HEK293T (cell line): ENCODE measurements around the gene NCMAP.
"Not testable (repeated sequence)": the region's sequence is repeated elsewhere in the genome, so short reads cannot be mapped to it uniquely, and the experiment has no call there.

Experiments used
- CTCF ChIA-PET: fragments of 350-600 bp; formaldehyde crosslinking; extraction: SDS; loops from one replicate; lab custom pipeline; 2021; ENCODE audit warnings: antibody characterized with exemption, inconsistent platforms; lab: Yijun Ruan, JAX
- POLR2A ChIA-PET: fragments of 350-600 bp; formaldehyde crosslinking; extraction: SDS; loops from one replicate; lab custom pipeline; 2020; ENCODE audit warnings: antibody characterized with exemption, inconsistent platforms; lab: Yijun Ruan, JAX
- DNase-seq: peaks from one replicate; pipeline ENCODE4 v3.0.0; 2012; ENCODE audit warnings: mixed read lengths; ENCODE audit errors: extremely low spot score
- ARNT ChIP-seq: fragments of 450-650 bp; IDR thresholded peaks from 2 replicates; pipeline ENCODE4 v1.6.1; 2017; ENCODE audit warnings: mild to moderate bottlenecking
- BHLHE40 ChIP-seq: fragments of 450-650 bp; IDR thresholded peaks from 2 replicates; pipeline ENCODE4 v1.6.1; 2016; ENCODE audit warnings: mild to moderate bottlenecking, moderate library complexity, borderline replicate concordance
- CTBP1 ChIP-seq: fragments of 450-650 bp; IDR thresholded peaks from 2 replicates; pipeline ENCODE4 v1.6.1; 2016; ENCODE audit warnings: borderline replicate concordance
- ELF4 ChIP-seq: fragments of 450-650 bp; IDR thresholded peaks from 2 replicates; pipeline ENCODE4 v1.6.1; 2017; ENCODE audit warnings: antibody characterized with exemption
- FOXA1 ChIP-seq: fragments of 450-650 bp; IDR thresholded peaks from 2 replicates; pipeline ENCODE4 v1.6.1; 2016; ENCODE audit warnings: mild to moderate bottlenecking
- FOXK2 ChIP-seq: fragments of 450-650 bp; IDR thresholded peaks from 2 replicates; pipeline ENCODE4 v1.6.1; 2016; ENCODE audit warnings: mild to moderate bottlenecking
- FOXM1 ChIP-seq: fragments of 450-650 bp; IDR thresholded peaks from 2 replicates; pipeline ENCODE4 v1.6.1; 2017; ENCODE audit warnings: mild to moderate bottlenecking, borderline replicate concordance
- HDGF ChIP-seq: fragments of 450-650 bp; IDR thresholded peaks from 2 replicates; pipeline ENCODE4 v1.6.1; 2017; ENCODE audit warnings: antibody characterized with exemption, borderline replicate concordance
- L3MBTL2 ChIP-seq: fragments of 450-650 bp; conservative IDR thresholded peaks from 2 replicates; pipeline ENCODE4 v1.6.1; 2016; ENCODE audit warnings: mild to moderate bottlenecking
- LEF1 ChIP-seq: fragments of 450-650 bp; IDR thresholded peaks from 2 replicates; pipeline ENCODE4 v1.6.1; 2017; ENCODE audit warnings: mild to moderate bottlenecking, borderline replicate concordance
- NFRKB ChIP-seq: fragments of 450-650 bp; IDR thresholded peaks from 2 replicates; pipeline ENCODE4 v1.6.1; 2016; ENCODE audit warnings: mild to moderate bottlenecking, moderate library complexity
- SP1 ChIP-seq: fragments of 450-650 bp; IDR thresholded peaks from 2 replicates; pipeline ENCODE4 v1.6.1; 2017
- SUZ12 ChIP-seq: fragments of 450-650 bp; IDR thresholded peaks from 2 replicates; pipeline ENCODE4 v1.6.1; 2016; ENCODE audit warnings: mild to moderate bottlenecking
- TARDBP ChIP-seq: fragments of 450-650 bp; IDR thresholded peaks from 2 replicates; pipeline ENCODE4 v1.6.1; 2016
- ZNF384 ChIP-seq: fragments of 450-650 bp; IDR thresholded peaks from 2 replicates; pipeline ENCODE4 v1.6.1; 2016
- TF ChIP-seq, protein P1 (sequence below): fragments of 450-650 bp; IDR thresholded peaks from 2 replicates; pipeline ENCODE4 v1.6.1; 2016

Gene NCMAP

DNA sequence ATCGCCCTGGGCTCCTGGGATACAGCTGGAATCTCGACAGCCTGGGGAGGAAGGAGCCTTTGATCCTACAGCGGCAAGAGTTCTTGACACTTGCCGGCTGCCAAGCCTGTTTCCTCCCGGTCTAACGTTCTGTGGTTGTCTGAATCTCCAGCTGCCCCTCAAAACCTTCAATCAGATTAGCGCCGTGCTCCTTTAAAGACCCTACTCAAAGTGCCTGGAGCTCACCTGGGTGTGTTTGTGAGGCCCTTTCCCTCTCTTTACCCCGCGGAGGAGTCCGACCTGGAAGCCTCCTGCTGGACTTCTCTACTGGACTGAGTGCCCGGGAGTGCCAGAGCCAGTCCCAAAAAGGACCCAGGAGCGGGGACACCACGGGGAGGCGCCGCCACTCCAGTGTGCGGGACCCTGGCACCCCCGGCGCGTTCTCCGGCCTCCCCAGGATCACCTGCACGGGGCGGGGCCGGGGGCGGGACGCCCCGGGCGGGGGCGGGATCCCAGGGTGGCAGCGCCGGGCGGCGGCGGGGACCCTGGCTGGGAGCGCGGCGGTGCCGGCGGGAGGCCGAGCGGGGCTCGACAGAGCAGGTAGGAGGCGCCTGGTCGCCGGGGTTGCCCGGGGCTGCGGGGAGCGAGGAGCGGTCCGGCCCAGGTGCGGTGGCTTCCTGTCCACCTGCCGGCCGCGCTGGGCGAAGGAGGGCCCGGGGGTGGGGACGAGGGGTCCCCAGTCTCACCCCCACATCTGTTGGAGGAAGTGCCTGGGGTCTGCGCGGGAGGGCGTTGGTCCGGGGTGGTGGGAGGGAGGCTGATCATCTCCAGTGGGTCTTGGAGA lies at the start of gene NCMAP:
NCMAP (plus strand) TSS at position 497 of the 823 bp plus-strand sequence. CDS start 39,344 bp downstream, outside the sequence.
- CTCF ChIA-PET, result no interaction called here
- POLR2A ChIA-PET, result no interaction called here
- DNase-seq, result no peak
- TF ChIP-seq CTBP1, result no peak
- no peak for TF ChIP-seq FOXM1
- no peak for TF ChIP-seq SP1
- no peak for TF ChIP-seq SUZ12
- no peak for TF ChIP-seq L3MBTL2
- TF ChIP-seq HDGF, result no peak
- no peak for TF ChIP-seq ZNF384
- TF ChIP-seq FOXK2, result no peak
- TF ChIP-seq LEF1, result no peak
- no peak for TF ChIP-seq BHLHE40
- TF ChIP-seq ARNT, result no peak

GRCh38 chr1:24506691-24507381 lies 49.1 kb upstream of the NCMAP start:
- TF ChIP-seq L3MBTL2 (no peak), HDGF (no peak), ARNT (no peak), SUZ12 (no peak), ELF4 (no peak), LEF1 (no peak), NFRKB (no peak), FOXA1 (no peak)
- DNase-seq, result no peak
- CTCF ChIA-PET, result interaction anchor here (0.5 kb wide), 1 partner anchor 58 kb away, joined by 3 read pairs; no protein-coding TSS in a partner anchor
- POLR2A ChIA-PET, result no interaction called here

- CTCF ChIA-PET, result interaction anchor here (0.5 to 0.6 kb wide), 2 partner anchors 57 to 393 kb away, joined by 3 to 6 read pairs; no protein-coding TSS in a partner anchor
- POLR2A ChIA-PET, result interaction anchor here (0.9 kb wide), 1 partner anchor 9 kb away, joined by 3 read pairs; no protein-coding TSS in a partner anchor
- TF ChIP-seq ELF4, result no peak
- no peak for DNase-seq
Observed at GRCh38 chr1:24507405-24507804, 48.5 kb upstream of the NCMAP start.

- ChIA-PET CTCF (no interaction called here), POLR2A (interaction anchor here (0.6 kb wide), 1 partner anchor 137 kb away, joined by 3 read pairs; no protein-coding TSS in a partner anchor)
- no peak for TF ChIP-seq FOXM1
- no peak for TF ChIP-seq SUZ12
- no peak for TF ChIP-seq BHLHE40
- TF ChIP-seq SP1, result no peak
- no peak for TF ChIP-seq CTBP1
- no peak for TF ChIP-seq ELF4
- no peak for TF ChIP-seq LEF1
- TF ChIP-seq ZNF384, result no peak
- TF ChIP-seq HDGF, result no peak
- TF ChIP-seq FOXK2, result no peak
- DNase-seq, result no peak
Observed at GRCh38 chr1:24508911-24509310, 47.0 kb upstream of the NCMAP start.

DNA sequence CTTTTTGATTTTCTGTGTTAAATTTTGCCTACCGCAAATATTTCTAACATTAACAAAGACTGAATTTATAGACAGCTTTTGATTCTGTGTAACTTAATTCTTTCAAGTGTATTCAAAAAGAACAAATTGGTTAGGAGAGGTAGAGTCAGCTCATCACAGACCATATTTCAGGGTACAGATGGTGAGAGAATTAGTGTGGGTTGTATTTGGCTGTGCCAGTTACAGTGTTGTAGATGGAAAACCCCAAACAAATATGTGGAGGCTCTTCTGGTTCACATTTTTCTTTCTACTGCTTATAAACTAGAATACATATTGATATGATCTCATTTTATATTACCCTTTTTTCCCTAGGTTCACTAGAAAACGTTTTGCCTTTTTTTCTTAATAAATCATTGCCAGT lies 42.2 kb upstream of the NCMAP start:
- TF ChIP-seq L3MBTL2, result no peak
- no peak for TF ChIP-seq BHLHE40
- no peak for TF ChIP-seq TARDBP
- no peak for TF ChIP-seq ELF4
- TF ChIP-seq FOXA1, result no peak
- no peak for TF ChIP-seq ZNF384
- TF ChIP-seq LEF1, result no peak
- TF ChIP-seq FOXK2, result no peak
- no peak for TF ChIP-seq CTBP1
- ChIA-PET CTCF (no interaction called here), POLR2A (no interaction called here)
- no peak for DNase-seq

GRCh38 chr1:24514946-24515345 lies 40.9 kb upstream of the NCMAP start:
- ChIA-PET CTCF (interaction anchor here (0.7 to 1.4 kb wide), 2 partner anchors 12 to 296 kb away, joined by 3 to 4 read pairs; no protein-coding TSS in a partner anchor), POLR2A (no interaction called here)
- DNase-seq, result no peak
- TF ChIP-seq L3MBTL2 (no peak), SUZ12 (no peak), ELF4 (no peak), FOXK2 (no peak), HDGF (no peak), TARDBP (no peak), SP1 (no peak), BHLHE40 (no peak), LEF1 (no peak), FOXM1 (no peak), CTBP1 (no peak), NFRKB (no peak), FOXA1 (no peak), ZNF384 (no peak), ARNT (no peak)
- TF ChIP-seq, protein P1, sequence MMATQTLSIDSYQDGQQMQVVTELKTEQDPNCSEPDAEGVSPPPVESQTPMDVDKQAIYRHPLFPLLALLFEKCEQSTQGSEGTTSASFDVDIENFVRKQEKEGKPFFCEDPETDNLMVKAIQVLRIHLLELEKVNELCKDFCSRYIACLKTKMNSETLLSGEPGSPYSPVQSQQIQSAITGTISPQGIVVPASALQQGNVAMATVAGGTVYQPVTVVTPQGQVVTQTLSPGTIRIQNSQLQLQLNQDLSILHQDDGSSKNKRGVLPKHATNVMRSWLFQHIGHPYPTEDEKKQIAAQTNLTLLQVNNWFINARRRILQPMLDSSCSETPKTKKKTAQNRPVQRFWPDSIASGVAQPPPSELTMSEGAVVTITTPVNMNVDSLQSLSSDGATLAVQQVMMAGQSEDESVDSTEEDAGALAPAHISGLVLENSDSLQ, result no peak

GRCh38 chr1:24515671-24516209 lies 40.1 kb upstream of the NCMAP start:
- POLR2A ChIA-PET, DNase-seq: not testable (repeated sequence)
- CTCF ChIA-PET, result interaction anchor here (1.4 to 1.6 kb wide), 2 partner anchors 11 kb away, joined by 3 to 4 read pairs; no protein-coding TSS in a partner anchor
